ACC112 (cell line): ENCODE data around the gene STK17B.

Source experiments
- H2AFZ ChIP-seq: fragments of 200-600 bp; sonication (generic); one replicate; pipeline ENCODE4 v1.6.0; 2017; ENCODE audit warnings: antibody characterized with exemption, low read length; ENCODE audit not compliant: unreplicated experiment
- H3K27ac ChIP-seq: fragments of 200-600 bp; sonication (generic); 2 replicates; pipeline ENCODE4 v1.5.1; 2014; ENCODE audit warnings: low read depth, mild to moderate bottlenecking, antibody characterized with exemption, low read length, moderate library complexity
- H3K27me3 ChIP-seq: fragments of 200-600 bp; sonication (generic); 2 replicates; pipeline ENCODE4 v1.6.1; 2014; ENCODE audit warnings: mild to moderate bottlenecking, antibody characterized with exemption, low read length, moderate library complexity, mixed read lengths; ENCODE audit not compliant: insufficient read depth
- H3K36me3 ChIP-seq: fragments of 200-600 bp; sonication (generic); 2 replicates; pipeline ENCODE4 v1.6.1; 2016; ENCODE audit warnings: mild to moderate bottlenecking, antibody characterized with exemption, low read length, moderate library complexity, mixed read lengths; ENCODE audit not compliant: insufficient read depth
- H3K4me1 ChIP-seq: fragments of 200-600 bp; sonication (generic); one replicate; pipeline ENCODE4 v1.6.1; 2016; ENCODE audit warnings: low read length, mixed read lengths; ENCODE audit not compliant: insufficient read depth, unreplicated experiment, control insufficient read depth
- H3K4me3 ChIP-seq: fragments of 200-600 bp; sonication (generic); 2 replicates; pipeline ENCODE4 v1.5.1; 2014; ENCODE audit warnings: mild to moderate bottlenecking, low read depth, low read length
- H3K79me2 ChIP-seq: fragments of 200-600 bp; sonication (generic); one replicate; pipeline ENCODE4 v1.6.0; 2016; ENCODE audit warnings: low read length; ENCODE audit not compliant: control insufficient read depth, unreplicated experiment, insufficient read depth

Gene STK17B

DNA sequence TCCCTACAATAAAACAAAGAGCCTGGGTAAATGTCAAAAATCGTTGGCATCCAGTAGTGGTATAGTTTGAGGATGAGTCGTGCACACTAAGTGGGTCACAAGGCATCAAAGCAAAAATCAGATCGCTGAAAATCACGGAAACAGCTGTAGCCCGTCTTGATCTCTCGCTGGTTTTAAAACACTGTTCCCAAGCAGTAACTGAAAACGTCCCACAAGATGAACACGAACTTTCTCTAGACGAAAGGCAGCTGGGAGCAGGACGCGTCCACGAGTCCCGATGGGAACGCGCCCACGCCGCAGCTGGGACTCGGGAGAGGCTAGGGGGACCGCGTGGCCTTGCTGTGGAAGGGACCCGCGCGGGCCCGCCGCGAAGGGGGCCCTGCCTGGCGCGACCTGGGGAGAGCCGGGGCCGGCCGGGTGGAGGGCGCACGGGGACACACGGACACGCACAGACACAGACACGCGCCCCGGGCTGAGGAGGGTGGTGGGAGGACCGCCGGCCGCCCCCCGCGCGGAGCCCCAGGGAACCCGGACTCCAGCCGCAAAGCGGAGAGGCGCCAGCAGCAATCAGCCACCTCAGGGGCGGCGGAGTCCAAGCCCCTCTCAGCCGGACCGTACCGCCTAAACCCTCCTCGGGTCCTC, 651 bp downstream of the STK17B start:
- peaks cover 24% of the 10 kb centered on the region for H3K4me1 ChIP-seq
- H3K79me2 ChIP-seq: peaks cover 55% of the 10 kb centered on the region
- H3K27me3 ChIP-seq: no peaks in the 10 kb centered on the region; the same call in 1 of the 2 replicates
- peak overlapping the region; percentile 4 for H2AFZ ChIP-seq
- peak overlapping the region; percentile 98 for H3K4me3 ChIP-seq
- H3K27ac ChIP-seq: peak overlapping the region; percentile 67
- no peaks in the 10 kb centered on the region for H3K36me3 ChIP-seq

DNA sequence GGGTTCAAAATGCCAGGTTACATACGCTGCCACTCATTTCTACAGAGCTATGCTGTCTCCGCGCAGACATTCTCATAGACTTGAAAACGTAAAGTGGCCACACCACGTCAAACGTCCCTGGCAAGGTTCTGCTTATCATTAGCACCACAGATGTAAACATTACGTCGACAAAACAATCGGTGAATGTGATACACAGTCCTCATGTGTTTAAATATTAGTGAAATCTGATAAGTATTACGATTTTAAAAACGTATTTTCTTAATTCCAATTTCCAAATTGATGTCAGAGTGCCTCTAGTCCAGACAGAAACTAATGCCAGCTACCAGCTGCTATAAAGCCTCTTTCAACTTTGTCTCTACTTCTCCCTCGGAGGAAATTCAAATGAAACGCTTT, 1.2 kb downstream of the STK17B start:
- Histone ChIP-seq H3K79me2 (peaks cover 60% of the 10 kb centered on the region), H3K4me1 (peaks cover 28% of the 10 kb centered on the region), H3K27ac (peak overlapping the region; percentile 67), H3K27me3 (no peaks in the 10 kb centered on the region; the same call in 1 of the 2 replicates), H2AFZ (peak overlapping the region; percentile 4), H3K4me3 (peak overlapping the region; percentile 98), H3K36me3 (no peaks in the 10 kb centered on the region)

- H3K27me3 ChIP-seq: no peaks in the 10 kb centered on the region; the same call in 1 of the 2 replicates
- H3K4me1 ChIP-seq: peaks cover 28% of the 10 kb centered on the region
- no peak overlapping the region for H2AFZ ChIP-seq
- H3K4me3 ChIP-seq: peak overlapping the region; percentile 98
- peak overlapping the region; percentile 67 for H3K27ac ChIP-seq
- H3K36me3 ChIP-seq: no peaks in the 10 kb centered on the region
- peaks cover 67% of the 10 kb centered on the region for H3K79me2 ChIP-seq
Observed at GRCh38 chr2:196169516-196169915, 1.9 kb downstream of the STK17B start.

- Histone ChIP-seq H3K27me3 (no peaks in the 10 kb centered on the region; the same call in 1 of the 2 replicates), H2AFZ (no peak overlapping the region), H3K79me2 (peaks cover 78% of the 10 kb centered on the region), H3K36me3 (no peaks in the 10 kb centered on the region), H3K4me3 (peak overlapping the region; percentile 98), H3K27ac (peak overlapping the region; percentile 75), H3K4me1 (peaks cover 28% of the 10 kb centered on the region)
Observed at GRCh38 chr2:196168181-196168580, 3.2 kb downstream of the STK17B start.

- H3K4me1 ChIP-seq: peaks cover 28% of the 10 kb centered on the region
- peak overlapping the region; percentile 75 for H3K27ac ChIP-seq
- H3K79me2 ChIP-seq: peaks cover 83% of the 10 kb centered on the region
- peaks cover 4% of the 10 kb centered on the region; the same call in 1 of the 2 replicates for H3K36me3 ChIP-seq
- H2AFZ ChIP-seq: peak overlapping the region; percentile 0
- H3K4me3 ChIP-seq: peak overlapping the region; percentile 98
- no peaks in the 10 kb centered on the region; the same call in 1 of the 2 replicates for H3K27me3 ChIP-seq
Observed at GRCh38 chr2:196167666-196168065, 3.7 kb downstream of the STK17B start.

GRCh38 chr2:196166876-196167275, 4.5 kb downstream of the STK17B start:
- peak overlapping the region; percentile 75 for H3K27ac ChIP-seq
- H3K36me3 ChIP-seq: peaks cover 8% of the 10 kb centered on the region; the same call in 1 of the 2 replicates
- peaks cover 87% of the 10 kb centered on the region for H3K79me2 ChIP-seq
- no peaks in the 10 kb centered on the region for H3K27me3 ChIP-seq
- H3K4me1 ChIP-seq: peaks cover 28% of the 10 kb centered on the region
- no peak overlapping the region for H2AFZ ChIP-seq
- H3K4me3 ChIP-seq: peak overlapping the region; percentile 98

DNA sequence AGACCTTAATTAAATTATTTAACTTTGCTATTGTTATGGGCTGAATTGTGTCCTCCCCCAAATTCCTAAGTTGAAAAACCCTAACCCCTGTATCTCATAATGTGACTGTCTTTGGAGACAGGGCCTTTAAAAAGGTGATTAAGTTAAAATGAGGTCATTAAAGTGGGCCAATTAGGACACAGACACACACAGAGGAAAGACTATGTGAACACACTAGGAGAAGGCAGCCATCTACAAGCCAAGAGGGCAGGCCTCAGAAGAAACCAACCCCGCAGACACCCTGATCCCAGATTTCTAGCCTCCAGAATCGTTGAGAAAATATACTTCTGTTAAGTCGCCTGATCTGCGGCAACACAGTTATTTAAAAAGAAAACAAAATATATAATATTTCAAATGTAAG, 6.4 kb downstream of the STK17B start:
- H3K79me2 ChIP-seq: peaks cover 82% of the 10 kb centered on the region
- peaks cover 11% of the 10 kb centered on the region; the same call in 1 of the 2 replicates for H3K36me3 ChIP-seq
- peaks cover 38% of the 10 kb centered on the region for H3K4me1 ChIP-seq
- H3K27me3 ChIP-seq: no peaks in the 10 kb centered on the region
- H2AFZ ChIP-seq: no peak overlapping the region
- H3K4me3 ChIP-seq: no peak overlapping the region
- H3K27ac ChIP-seq: no peak overlapping the region

- Histone ChIP-seq H3K4me1 (peaks cover 46% of the 10 kb centered on the region), H3K27ac (no peak overlapping the region), H3K79me2 (peaks cover 74% of the 10 kb centered on the region), H3K27me3 (no peaks in the 10 kb centered on the region), H2AFZ (no peak overlapping the region), H3K36me3 (peaks cover 11% of the 10 kb centered on the region; the same call in 1 of the 2 replicates), H3K4me3 (no peak overlapping the region)
Observed at GRCh38 chr2:196163285-196163684, 8.1 kb downstream of the STK17B start.

DNA sequence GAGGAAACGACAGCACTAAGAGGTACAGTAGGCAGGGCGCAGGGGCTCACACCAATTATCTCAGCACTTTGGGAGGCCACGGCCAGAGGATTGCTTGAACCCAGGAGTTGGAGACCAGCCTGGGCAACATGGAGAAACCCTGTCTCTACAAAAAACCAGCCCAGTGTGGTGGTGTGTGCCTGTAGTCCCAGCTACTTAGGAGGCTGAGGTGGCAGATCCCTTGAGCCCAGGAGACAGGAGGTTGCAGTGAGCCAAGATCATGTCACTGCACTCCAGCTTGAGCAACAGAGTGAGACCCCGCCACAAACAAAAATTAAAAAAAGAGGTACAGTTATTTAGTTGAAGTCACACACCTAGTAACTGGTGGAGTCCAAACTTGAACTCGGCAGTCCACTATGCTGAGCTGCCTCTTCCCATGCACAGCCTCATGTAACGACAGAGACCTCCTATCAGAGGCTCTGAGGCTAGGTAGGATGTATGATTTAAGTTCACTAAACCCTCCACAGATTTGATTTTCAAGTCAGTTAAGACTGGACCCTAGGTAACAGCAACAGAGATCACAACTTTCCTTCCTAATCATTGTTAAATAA, 8.7 kb downstream of the STK17B start:
- H2AFZ ChIP-seq: no peak overlapping the region
- H3K4me1 ChIP-seq: peaks cover 40% of the 10 kb centered on the region
- H3K36me3 ChIP-seq: peaks cover 11% of the 10 kb centered on the region; the same call in 1 of the 2 replicates
- no peaks in the 10 kb centered on the region for H3K27me3 ChIP-seq
- no peak overlapping the region for H3K4me3 ChIP-seq
- H3K79me2 ChIP-seq: peaks cover 72% of the 10 kb centered on the region
- no peak overlapping the region for H3K27ac ChIP-seq

GRCh38 chr2:196160946-196161345, 10.4 kb downstream of the STK17B start:
- peaks cover 15% of the 10 kb centered on the region; the same call in 1 of the 2 replicates for H3K36me3 ChIP-seq
- H3K4me3 ChIP-seq: no peak overlapping the region
- H3K4me1 ChIP-seq: peaks cover 24% of the 10 kb centered on the region
- H3K27ac ChIP-seq: peak overlapping the region; percentile 79
- H2AFZ ChIP-seq: no peak overlapping the region
- H3K27me3 ChIP-seq: no peaks in the 10 kb centered on the region
- peaks cover 58% of the 10 kb centered on the region for H3K79me2 ChIP-seq

DNA sequence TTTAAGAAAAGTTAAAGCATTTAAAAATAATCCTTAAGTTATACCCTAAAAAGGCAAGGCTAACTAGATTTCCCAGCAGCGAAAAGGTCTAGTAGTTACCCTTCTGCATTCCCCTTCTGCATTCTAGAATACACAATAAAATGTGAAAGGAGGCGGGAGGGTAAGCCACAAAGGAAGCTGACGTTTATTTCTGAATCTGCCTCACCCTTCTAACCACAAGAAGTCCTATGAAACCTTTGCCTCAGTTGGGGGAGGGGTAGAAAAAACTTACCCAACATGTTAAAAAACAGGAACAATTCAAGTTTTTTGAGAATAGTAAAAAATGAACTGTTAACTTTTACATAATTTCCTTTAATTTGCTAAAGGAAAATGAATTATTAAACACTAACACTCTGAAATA, 11.3 kb downstream of the STK17B start:
- Histone ChIP-seq H3K4me1 (peaks cover 18% of the 10 kb centered on the region), H3K4me3 (peak overlapping the region; percentile 43), H3K27me3 (no peaks in the 10 kb centered on the region), H2AFZ (no peak overlapping the region), H3K36me3 (peaks cover 15% of the 10 kb centered on the region; the same call in 1 of the 2 replicates), H3K27ac (peak overlapping the region; percentile 79), H3K79me2 (peaks cover 52% of the 10 kb centered on the region)
